ENCODE results near the gene ZNF778. TPM values are rescaled to one million over a fixed set of nuclear protein-coding genes. Genes with fewer than 3 reads are reported as not detected.

Gene ZNF778
- polyA plus RNA-seq, 1 experiment: 11.3 TPM

DNA sequence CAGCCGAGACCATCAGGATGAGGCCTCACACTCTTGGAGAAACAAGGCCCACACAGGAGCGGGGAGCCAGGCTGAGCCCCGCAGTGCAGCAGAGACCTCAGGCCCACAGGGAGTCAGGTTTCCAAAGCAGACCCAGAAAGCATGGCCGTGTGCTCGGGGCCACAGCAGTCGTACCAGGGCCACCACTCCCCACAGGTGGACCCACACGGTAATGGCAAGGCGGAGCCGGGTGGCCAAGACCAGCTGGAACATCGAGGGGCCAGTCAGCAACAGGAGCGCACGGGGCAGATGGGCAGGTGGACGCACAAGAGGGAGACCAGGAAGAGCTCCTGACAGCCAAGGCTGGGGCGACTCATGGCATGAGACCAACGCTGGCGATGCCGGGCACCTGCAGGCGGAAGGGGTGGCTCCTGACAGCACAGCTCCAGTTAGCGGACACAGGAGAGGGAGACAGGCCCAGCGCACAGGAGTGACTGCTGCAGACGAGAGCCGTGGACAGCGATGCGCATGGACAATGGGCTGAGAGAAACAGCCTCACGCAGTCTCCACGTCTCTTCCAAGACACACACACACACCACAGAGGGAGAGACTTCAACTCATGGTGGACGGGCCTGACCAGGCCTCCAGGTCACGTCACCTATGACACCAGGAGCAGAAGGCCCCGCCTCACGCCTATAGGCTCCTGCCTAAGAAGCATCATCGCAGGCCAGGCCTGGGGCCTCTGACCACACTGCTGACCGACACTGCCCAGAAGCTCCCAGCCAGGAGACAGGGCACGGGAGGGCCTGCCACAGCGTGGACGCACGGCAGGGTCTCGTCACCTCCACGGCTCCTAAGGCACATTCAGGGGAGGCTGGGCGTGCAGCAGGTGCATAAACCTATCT lies 58.6 kb downstream of the ZNF778 start:
- ChIA-PET POLR2A (no interaction called here), CTCF (no interaction called here)
- no peak for DNase-seq (ENCODE audit: low read depth, low spot score)

DNA sequence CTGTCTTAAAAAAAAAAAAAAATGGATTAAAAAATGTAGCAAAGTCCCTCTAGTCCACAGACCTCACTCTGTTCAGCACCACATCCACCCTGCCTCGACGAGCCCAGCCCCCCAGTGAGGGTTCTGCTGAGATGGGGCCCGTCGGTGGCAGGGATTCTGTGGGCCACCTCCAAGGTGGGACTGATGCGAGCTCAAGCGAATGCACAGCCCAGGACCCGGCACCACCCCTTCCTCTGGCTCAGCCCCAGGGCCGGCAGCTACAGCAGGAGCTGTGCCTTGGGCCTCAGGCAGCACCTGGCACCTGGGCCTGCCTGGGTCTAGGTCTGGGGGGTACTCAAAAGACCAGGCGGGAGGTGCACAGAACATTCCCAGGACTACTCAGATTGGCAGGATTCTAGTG lies 59.5 kb downstream of the ZNF778 start:
- peaks cover 16% of the 10 kb centered on the region; the same call in 1 of the 2 replicates for H3K9me3 ChIP-seq (ENCODE audit: control insufficient read depth, insufficient read depth, low read length)
- no peak for DNase-seq (ENCODE audit: low read depth, low spot score)
- TF ChIP-seq, protein P1, sequence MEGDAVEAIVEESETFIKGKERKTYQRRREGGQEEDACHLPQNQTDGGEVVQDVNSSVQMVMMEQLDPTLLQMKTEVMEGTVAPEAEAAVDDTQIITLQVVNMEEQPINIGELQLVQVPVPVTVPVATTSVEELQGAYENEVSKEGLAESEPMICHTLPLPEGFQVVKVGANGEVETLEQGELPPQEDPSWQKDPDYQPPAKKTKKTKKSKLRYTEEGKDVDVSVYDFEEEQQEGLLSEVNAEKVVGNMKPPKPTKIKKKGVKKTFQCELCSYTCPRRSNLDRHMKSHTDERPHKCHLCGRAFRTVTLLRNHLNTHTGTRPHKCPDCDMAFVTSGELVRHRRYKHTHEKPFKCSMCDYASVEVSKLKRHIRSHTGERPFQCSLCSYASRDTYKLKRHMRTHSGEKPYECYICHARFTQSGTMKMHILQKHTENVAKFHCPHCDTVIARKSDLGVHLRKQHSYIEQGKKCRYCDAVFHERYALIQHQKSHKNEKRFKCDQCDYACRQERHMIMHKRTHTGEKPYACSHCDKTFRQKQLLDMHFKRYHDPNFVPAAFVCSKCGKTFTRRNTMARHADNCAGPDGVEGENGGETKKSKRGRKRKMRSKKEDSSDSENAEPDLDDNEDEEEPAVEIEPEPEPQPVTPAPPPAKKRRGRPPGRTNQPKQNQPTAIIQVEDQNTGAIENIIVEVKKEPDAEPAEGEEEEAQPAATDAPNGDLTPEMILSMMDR (IDR thresholded peaks at IDR 0.05; ENCODE audit: low read depth, low read length): no peak
- no peaks in the 10 kb centered on the region for H3K27me3 ChIP-seq (ENCODE audit: control insufficient read depth, insufficient read depth, low read length)
- ChIA-PET CTCF (no interaction called here), POLR2A (no interaction called here)
- no peak overlapping the region for H3K27ac ChIP-seq (ENCODE audit: low read depth, low read length)
- no peak overlapping the region for H3K4me3 ChIP-seq (ENCODE audit: low read depth, low read length)

More for the DNA sequence above, 58.6 kb downstream of the ZNF778 start:
- no peak overlapping the region for H3K4me3 ChIP-seq (ENCODE audit: low read depth, low read length)
- peaks cover 6% of the 10 kb centered on the region; the same call in 1 of the 2 replicates for H3K9me3 ChIP-seq (ENCODE audit: control insufficient read depth, insufficient read depth, low read length)
- TF ChIP-seq, protein P1 (IDR thresholded peaks at IDR 0.05; ENCODE audit: low read depth, low read length): no peak
- H3K27ac ChIP-seq (ENCODE audit: low read depth, low read length): no peak overlapping the region
- no peaks in the 10 kb centered on the region for H3K27me3 ChIP-seq (ENCODE audit: control insufficient read depth, insufficient read depth, low read length)

DNA sequence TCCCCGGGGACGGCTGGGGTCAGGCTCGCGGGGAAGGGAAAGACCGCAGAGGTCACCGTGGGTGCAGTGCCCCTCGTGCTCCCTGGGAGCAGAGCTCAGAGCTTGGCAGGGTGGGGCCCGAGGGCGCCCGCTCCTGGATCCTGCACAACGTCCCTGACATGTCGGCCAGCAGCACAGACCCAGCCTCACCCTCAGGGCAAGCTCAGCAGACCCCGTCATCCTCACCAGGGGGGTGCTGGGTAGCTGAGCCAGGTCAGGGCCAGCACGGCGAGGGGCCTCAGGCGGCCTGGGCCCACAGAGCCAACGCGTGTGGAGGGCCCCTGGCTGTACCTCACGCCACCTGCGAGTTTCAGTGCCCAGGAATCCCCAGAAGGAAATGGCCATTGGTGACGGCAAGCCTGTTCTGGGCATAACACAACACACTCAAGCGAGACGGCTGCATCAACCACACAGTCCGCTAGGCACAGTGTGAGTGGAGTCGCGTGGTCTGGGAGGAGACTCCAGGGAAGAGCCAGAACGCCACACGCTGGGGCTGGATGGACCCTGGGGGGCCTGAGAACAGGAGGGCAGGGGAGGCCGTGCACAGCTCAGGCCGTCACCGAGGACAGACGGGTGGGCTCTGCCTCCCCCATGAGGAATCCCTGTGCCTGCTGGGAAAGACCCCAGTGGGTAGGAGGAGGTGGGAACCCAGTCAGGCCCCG lies 60.3 kb downstream of the ZNF778 start:
- no peaks in the 10 kb centered on the region for H3K27me3 ChIP-seq (ENCODE audit: control insufficient read depth, insufficient read depth, low read length)
- POLR2A ChIA-PET: no interaction called here
- no peak for DNase-seq (ENCODE audit: low read depth, low spot score)
- H3K27ac ChIP-seq (ENCODE audit: low read depth, low read length): no peak overlapping the region
- TF ChIP-seq, protein P1 (IDR thresholded peaks at IDR 0.05; ENCODE audit: low read depth, low read length): no peak
- no peak overlapping the region for H3K4me3 ChIP-seq (ENCODE audit: low read depth, low read length)
- CTCF ChIA-PET: interaction anchor here (0.7 kb wide), 1 partner anchor 12 kb away, joined by 4 read pairs; no protein-coding TSS in a partner anchor
- peaks cover 16% of the 10 kb centered on the region for H3K9me3 ChIP-seq (ENCODE audit: control insufficient read depth, insufficient read depth, low read length)

DNA sequence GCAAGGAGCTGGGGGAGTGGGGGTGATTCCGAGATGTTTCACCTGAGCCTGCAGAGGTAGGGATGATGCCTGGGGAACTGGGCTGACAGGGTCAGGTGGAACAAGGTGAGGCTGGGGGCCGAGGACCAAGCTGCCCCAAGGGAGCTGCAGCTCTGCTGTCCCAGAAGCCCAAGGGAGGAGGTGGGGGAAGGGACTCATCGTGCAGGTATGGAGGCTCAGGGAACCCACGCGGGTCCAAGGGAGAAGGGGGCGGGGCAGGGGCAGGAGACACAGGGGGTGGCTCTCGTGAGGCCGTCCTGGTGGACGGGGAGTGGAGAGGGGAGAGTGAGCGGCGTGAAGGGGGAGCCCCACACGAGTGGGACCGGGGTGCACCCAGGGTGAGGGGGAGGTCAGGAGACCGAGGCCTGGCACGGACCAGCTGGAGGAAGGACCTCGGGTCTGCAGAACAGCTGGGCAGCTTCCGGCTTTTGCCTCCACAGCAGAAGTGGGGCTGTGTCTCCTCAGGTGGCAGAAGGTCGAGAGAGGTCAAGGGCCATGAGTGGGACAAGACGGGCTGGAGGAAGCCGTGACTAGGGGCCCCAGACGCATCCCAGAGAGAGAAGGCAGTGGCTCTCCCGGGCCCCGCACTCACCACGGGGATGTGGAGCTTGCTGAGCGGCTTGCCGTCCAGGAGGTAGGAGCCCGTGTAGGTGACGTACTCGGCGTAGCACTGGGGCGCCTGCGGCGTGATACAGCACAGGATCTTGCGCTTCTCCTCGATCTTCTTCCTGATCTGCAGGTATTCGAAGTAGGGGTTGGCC lies 61.1 kb downstream of the ZNF778 start:
- TF ChIP-seq, protein P1 (IDR thresholded peaks at IDR 0.05; ENCODE audit: low read depth, low read length): no peak

More for the DNA sequence above, 61.1 kb downstream of the ZNF778 start:
- Histone ChIP-seq H3K27me3 (ENCODE audit: control insufficient read depth, insufficient read depth, low read length) (no peaks in the 10 kb centered on the region), H3K4me3 (ENCODE audit: low read depth, low read length) (no peak overlapping the region), H3K27ac (ENCODE audit: low read depth, low read length) (no peak overlapping the region), H3K9me3 (ENCODE audit: control insufficient read depth, insufficient read depth, low read length) (peaks cover 18% of the 10 kb centered on the region)
- ChIA-PET POLR2A (no interaction called here), CTCF (interaction anchor here (0.7 kb wide), 1 partner anchor 10 kb away, joined by 4 read pairs; no protein-coding TSS in a partner anchor)
- DNase-seq (ENCODE audit: low read depth, low spot score): no peak
